Occipital lobe (tissue), 2 donors: ENCODE data around the gene SLC16A10. TPM values are rescaled to one million over a fixed set of nuclear protein-coding genes. Genes with fewer than 3 reads are reported as not detected.
"Not testable (repeated sequence)": the region's sequence is repeated elsewhere in the genome, so short reads cannot be mapped to it uniquely, and the experiment has no call there.

Source experiments
- DNase-seq: peaks from one replicate; lab custom pipeline; 2025; lab: John Stamatoyannopoulos, UW
- total RNA-seq: library from RNA; depleted of rRNA; stranded (reverse); fragments of >200 nt; gene quantifications from one replicate; pipeline ENCODE4 v1.2.3, GENCODE V29; 2014

The SLC16A10 gene
- total RNA-seq, 1 donor from 2014 or later: 13.6 TPM

DNA sequence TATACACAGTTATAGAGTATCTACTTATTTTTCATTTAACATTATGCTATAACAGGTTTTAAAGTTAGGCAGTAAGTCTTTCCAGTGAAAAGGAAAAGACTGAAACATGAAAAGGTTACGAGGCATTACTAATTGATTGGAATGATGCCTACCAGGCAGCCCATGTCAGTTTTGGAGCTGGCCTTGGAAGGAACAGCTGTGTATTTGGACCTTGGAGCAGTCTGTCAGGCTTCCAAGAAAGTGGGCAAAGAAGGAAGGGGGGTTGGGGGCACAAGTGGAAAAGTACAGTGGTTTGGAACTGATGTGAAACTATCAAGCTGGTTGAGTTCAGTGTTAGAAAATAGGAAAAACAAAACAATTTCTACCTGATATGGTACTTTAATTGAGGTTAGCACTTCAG, 41.7 kb downstream of the SLC16A10 start:
- DNase-seq: no peak

GRCh38 chr6:111131018-111131417, 43.7 kb downstream of the SLC16A10 start:
- not testable (repeated sequence) for DNase-seq

DNA sequence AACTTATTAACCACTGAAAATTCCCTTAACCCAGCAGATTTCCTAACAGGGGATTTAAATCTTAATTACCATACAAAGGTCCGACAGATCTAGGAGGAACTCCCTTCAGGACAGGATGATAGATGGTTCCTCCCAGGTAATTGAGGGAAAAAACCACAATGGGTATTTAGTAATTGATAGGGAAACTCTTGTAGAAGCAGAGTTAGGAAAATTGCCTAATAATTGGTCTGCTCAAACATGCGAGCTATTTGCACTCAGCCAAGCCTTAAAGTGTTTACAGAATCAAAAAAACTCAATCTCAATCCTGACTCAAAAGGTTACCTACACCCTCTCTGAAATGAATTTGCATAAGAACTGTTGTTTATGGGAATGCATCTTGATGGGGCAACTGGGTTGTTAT, 45.4 kb downstream of the SLC16A10 start:
- DNase-seq: not testable (repeated sequence)

- not testable (repeated sequence) for DNase-seq
Measured at GRCh38 chr6:111134236-111134869, 47.0 kb downstream of the SLC16A10 start.

DNA sequence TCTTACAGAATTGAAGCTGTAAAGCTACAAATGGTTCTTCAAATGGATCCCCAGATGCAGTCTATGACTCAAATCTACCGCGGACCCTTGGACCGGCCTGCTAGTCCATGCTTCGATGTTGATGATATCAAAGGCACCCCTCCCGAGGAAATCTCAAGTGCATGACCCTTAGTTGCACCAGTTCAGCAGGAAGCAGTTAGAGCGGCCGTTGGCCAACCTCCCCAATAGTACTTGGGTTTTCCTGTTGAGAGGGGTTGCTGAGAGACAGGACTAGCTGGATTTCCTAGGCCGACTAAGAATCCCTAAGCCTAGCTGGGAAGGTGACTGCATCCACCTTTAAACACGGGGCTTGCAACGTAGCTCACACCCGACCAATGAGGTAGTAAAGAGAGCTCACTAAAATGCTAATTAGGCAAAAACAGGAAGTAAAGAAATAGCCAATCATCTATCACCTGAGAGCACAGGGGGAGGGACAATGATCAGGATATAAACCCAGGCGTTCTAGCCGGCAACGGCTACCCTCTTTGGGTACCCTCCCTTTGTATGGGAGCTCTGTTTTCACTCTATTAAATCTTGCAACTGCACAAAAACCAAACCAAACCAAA, 50.3 kb downstream of the SLC16A10 start:
- DNase-seq: not testable (repeated sequence)

DNA sequence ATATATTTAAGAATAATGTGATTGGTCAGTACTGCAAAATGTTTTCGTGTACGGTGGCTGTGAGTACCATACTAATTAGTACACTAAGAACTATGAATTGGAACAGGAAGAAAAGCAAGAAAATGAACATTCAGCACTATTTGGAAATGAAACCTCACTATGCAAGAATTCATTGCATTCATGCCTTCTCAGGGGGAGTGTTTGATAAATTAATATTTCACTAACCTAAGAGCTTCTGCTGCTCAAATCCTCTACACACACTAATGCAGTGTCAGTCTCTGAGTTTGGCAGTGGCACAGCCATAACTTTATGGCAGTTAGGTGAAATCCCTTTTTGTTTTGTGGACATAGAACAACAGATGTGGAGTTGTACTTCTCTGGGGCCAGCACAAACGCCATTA, 60.1 kb downstream of the SLC16A10 start:
- no peak for DNase-seq

- DNase-seq: no peak
Measured at GRCh38 chr6:111148110-111148509, 60.8 kb downstream of the SLC16A10 start.

GRCh38 chr6:111150577-111150976, 63.3 kb downstream of the SLC16A10 start:
- no peak for DNase-seq

DNA sequence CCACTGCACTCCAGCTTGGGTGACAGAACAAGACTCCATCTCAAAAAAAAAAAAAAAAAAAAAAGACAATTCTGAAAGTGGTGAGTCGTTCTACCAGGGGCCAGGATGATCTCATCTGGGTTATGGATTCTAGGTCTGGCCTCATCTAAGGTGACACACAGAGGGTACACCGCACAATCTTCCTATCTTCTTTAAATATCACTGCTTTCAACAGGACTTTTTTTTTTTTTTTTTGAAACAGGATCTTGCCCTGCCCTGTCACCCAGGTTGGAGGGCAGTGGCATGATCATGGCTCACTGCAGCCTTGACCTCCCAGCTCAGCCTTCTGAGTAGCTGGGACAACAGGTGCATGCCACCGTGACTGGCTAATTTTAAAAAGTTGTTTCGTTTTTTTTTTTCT, 67.7 kb downstream of the SLC16A10 start:
- no peak for DNase-seq

GRCh38 chr6:111157412-111157811, 70.1 kb downstream of the SLC16A10 start:
- DNase-seq: no peak

- DNase-seq: no peak
Measured at GRCh38 chr6:111159633-111160032, 72.3 kb downstream of the SLC16A10 start.

DNA sequence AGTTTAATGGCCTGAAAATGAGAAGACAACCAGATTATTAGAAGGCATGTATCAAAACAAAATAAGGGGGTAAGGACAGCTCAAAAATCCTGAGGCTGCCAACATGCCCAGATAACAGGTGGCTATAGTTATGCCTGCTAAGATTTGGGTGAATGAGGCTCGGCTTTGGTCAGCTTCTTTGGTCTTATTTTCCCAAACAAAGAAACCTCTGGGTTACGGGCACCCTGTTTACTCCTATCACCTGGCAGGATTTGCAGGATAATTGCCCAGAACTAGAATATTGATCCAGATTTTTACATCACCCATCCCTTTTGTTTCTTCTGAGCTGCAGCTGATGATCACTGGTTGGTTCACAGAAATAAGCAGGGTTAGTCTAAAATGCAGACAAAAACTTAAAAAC, 74.3 kb downstream of the SLC16A10 start:
- no peak for DNase-seq

DNA sequence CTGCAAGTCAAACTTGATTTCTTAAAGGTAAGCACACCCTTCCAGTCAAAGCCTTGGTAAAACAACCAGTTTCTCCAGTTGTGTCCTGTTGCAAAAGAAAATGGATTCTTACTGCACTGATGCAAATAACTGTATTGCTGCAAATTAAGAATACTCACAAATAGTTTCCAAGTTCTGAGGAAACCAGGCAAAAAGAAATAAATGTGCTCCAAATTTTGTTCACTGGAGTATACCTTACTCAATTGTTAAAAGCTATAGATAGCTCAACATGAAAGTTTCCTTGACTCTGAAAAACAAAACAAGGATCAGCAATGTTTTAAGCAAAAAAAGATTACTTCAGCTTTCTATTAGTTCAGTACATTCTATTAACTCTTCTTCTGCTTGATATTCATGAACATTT, 75.2 kb downstream of the SLC16A10 start:
- DNase-seq: no peak

- no peak for DNase-seq
Measured at GRCh38 chr6:111171577-111172400, 84.5 kb downstream of the SLC16A10 start.

GRCh38 chr6:111172563-111172962, 85.3 kb downstream of the SLC16A10 start:
- no peak for DNase-seq

- DNase-seq: no peak
Measured at GRCh38 chr6:111173341-111173740, 86.0 kb downstream of the SLC16A10 start.

DNA sequence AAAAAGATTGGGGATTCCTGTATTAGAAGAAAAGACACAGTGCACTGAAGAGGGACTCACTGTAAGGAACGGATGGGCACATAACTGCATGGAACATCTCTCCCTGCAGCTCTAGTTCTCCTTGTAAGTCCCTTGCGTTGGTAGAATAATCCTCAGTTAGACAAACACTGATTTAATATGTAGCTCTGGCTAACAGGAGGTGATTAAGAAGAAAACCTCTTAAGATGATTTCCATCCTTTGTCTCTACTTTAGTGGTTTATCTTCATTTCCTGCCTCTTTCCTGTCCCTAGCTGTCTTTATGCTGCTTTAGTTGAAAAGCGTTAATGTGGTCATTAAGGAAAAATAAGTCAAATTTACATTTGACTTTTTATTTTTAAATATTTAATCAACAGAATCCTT, 86.6 kb downstream of the SLC16A10 start:
- DNase-seq: no peak

- no peak for DNase-seq
Measured at GRCh38 chr6:111175109-111175508, 87.8 kb downstream of the SLC16A10 start.

DNA sequence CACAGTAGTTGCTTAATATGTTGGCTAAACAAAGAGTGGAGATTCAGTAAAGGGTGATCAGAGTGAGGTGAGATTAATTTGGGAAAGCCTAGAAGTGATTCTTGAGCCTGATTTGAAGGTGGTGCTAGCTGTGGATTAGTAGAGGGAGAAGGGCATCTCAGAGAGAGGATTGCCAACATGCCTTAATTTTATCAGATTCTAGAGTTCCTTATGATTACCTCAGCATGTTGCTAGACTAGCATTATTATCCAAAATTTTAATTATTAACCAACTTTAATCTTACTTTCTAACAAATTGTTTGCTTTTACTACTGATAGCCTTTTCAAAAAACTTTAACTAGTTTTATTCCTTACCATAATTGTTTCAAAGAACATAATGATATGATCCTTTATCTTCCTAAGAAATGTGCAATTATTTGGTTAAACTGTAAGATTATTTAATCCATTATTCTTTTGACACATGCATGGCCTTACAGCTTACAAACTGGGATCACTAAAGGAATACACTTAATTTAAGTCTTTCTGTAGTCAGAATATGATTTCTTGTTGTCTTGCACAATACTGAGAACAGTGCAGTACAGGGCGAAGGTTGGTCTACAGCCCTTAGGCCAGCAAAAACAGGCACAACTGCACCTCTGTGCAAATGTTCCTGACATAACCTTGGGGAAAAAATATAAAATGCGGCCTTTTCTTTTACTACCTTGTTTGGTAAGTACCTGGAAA, 88.9 kb downstream of the SLC16A10 start:
- DNase-seq: no peak

DNA sequence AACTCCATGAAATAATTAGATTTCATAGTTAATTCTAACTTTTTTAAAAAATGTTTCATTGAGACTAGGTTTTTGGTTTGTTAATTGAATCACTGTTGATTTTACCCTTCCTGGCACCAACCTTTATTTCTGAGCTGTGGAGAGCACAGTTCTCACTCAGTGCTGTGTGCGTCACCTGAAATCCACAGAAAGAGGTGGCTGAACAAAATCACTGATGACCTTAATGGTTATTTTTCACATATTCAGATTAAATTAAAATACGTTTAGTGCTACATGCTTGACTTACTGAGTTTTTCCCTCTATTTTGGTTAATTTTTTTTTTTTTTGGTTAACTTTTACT, 89.4 kb downstream of the SLC16A10 start:
- DNase-seq: no peak

GRCh38 chr6:111177131-111177530, 89.8 kb downstream of the SLC16A10 start:
- DNase-seq: no peak
